HCT116 (cell line): ENCODE data around the gene CFAP99. TPM values are rescaled to one million over a fixed set of nuclear protein-coding genes. Genes with fewer than 3 reads are reported as not detected.

Source experiments
- ATAC-seq: fragments of 200-7000 bp; cut with Tn5 transposase; 2 replicates; pipeline ENCODE4 v1.9.1; 2020; ENCODE audit warnings: mild to moderate bottlenecking, moderate library complexity
- BruUV-seq: library from RNA; stranded (reverse); fragments of 400-500 nt; replicated peaks from 2 replicates; lab custom pipeline; 2021; lab: Mats Ljungman, UMichigan
- CTCF ChIA-PET: fragments of 300-600 bp; sonication (Branson Sonifier 250); formaldehyde crosslinking; loops from one replicate; lab custom pipeline; 2021; ENCODE audit warnings: antibody characterized with exemption; lab: Charles Lee
- POLR2A ChIA-PET: fragments of 300-600, 350-600 bp; sonication (Branson Sonifier 250); formaldehyde crosslinking; loops from one replicate; lab custom pipeline; 2021; ENCODE audit warnings: antibody characterized with exemption; lab: Charles Lee
- RAD21 ChIA-PET, 2 experiments: fragments of 300-600 bp; sonication (Branson Sonifier 250); formaldehyde crosslinking; loops; one replicate each; lab custom pipeline; 2023; ENCODE audit warnings: low total read pairs in 2 of 2; ENCODE audit not compliant: uncharacterized antibody in 2 of 2, unreplicated experiment in 2 of 2, low non-redundant PET in 1 of 2; lab: Charles Lee
- DNase-seq: peaks from one replicate; pipeline ENCODE4 v3.0.0-alpha.2; 2010; ENCODE audit warnings: low read depth, low spot score
- H2AFZ ChIP-seq: fragments of 200-600 bp; shearing (Covaris generic), sonication (generic); 2 replicates; pipeline ENCODE4 v1.6.1; 2017; ENCODE audit warnings: low read depth, mixed run types, mixed read lengths, antibody characterized with exemption, low read length; ENCODE audit not compliant: poor library complexity, severe bottlenecking
- H3K27ac ChIP-seq: 2 replicates; pipeline ENCODE4 v1.5.1; 2012; ENCODE audit warnings: low read depth, low read length
- H3K27me3 ChIP-seq: fragments of 200-600 bp; sonication (generic); 2 replicates; pipeline ENCODE4 v1.6.1; 2016; ENCODE audit warnings: mixed run types, low read length, mixed read lengths; ENCODE audit not compliant: insufficient read depth
- H3K36me3 ChIP-seq, 2 experiments: fragments of 200-500 bp in 1 of 2; fragments of 200-600 bp in 1 of 2; sonication (Bioruptor generic) in 1 of 2; sonication (generic) in 1 of 2; 2 replicates each; pipeline versions ENCODE4 v1.5.1 to v1.6.1; 2014 to 2016; ENCODE audit warnings: low read length in 2 of 2, inconsistent platforms in 1 of 2, mixed read lengths in 1 of 2, mixed run types in 1 of 2; ENCODE audit not compliant: insufficient read depth in 2 of 2, control insufficient read depth in 1 of 2
- H3K4me1 ChIP-seq, 2 experiments: fragments of 200-600 bp in 1 of 2; sonication (generic) in 1 of 2; 2 replicates each; pipeline versions ENCODE4 v1.5.1 to v1.6.1; 2012 to 2017; ENCODE audit warnings: low read length in 2 of 2, inconsistent platforms in 1 of 2, mild to moderate bottlenecking in 1 of 2, mixed read lengths in 1 of 2, mixed run types in 1 of 2, moderate library complexity in 1 of 2; ENCODE audit not compliant: insufficient read depth in 2 of 2, control insufficient read depth in 1 of 2
- H3K4me2 ChIP-seq: fragments of 200-600 bp; sonication (generic); 2 replicates; pipeline ENCODE4 v1.6.1; 2017; ENCODE audit warnings: mixed run types, low read length, mixed read lengths
- H3K4me3 ChIP-seq, 2 experiments: fragments of 200-600 bp in 1 of 2; sonication (generic) in 1 of 2; replicated peaks in 1 of 2; 2 replicates each; pipeline ENCODE4 v1.5.1; 2011 to 2016; ENCODE audit warnings: low read length in 2 of 2, control low read depth in 1 of 2, low read depth in 1 of 2, mild to moderate bottlenecking in 1 of 2, mixed read lengths in 1 of 2, mixed run types in 1 of 2
- H3K79me2 ChIP-seq: fragments of 200-600 bp; sonication (generic); 2 replicates; pipeline ENCODE4 v1.6.1; 2017; ENCODE audit warnings: mild to moderate bottlenecking, mixed run types, low read length, moderate library complexity, mixed read lengths; ENCODE audit not compliant: insufficient read depth
- H3K9ac ChIP-seq: fragments of 200-600 bp; sonication (generic); 2 replicates; pipeline ENCODE4 v1.6.1; 2016; ENCODE audit warnings: low read length, mixed read lengths
- H3K9me2 ChIP-seq: fragments of 200-600 bp; sonication (generic), shearing (Covaris generic); 2 replicates; pipeline ENCODE4 v1.6.1; 2017; ENCODE audit warnings: mixed run types, mild to moderate bottlenecking, moderate library complexity; ENCODE audit not compliant: insufficient read depth
- H3K9me3 ChIP-seq, 2 experiments: fragments of 200-500 bp in 1 of 2; fragments of 200-600 bp in 1 of 2; sonication (Bioruptor generic) in 1 of 2; sonication (generic) in 1 of 2; 2 replicates each; pipeline ENCODE4 v1.6.1; 2014 to 2017; ENCODE audit warnings: low read length in 2 of 2, mixed read lengths in 2 of 2, inconsistent platforms in 1 of 2, low read depth in 1 of 2, mild to moderate bottlenecking in 1 of 2, mixed run types in 1 of 2, moderate library complexity in 1 of 2; ENCODE audit not compliant: control insufficient read depth in 1 of 2, insufficient read depth in 1 of 2
- H4K20me1 ChIP-seq: fragments of 200-600 bp; sonication (generic), shearing (Covaris generic); 2 replicates; pipeline ENCODE4 v1.6.1; 2017; ENCODE audit warnings: mixed run types, mild to moderate bottlenecking, moderate library complexity; ENCODE audit not compliant: insufficient read depth
- ATF3 ChIP-seq: IDR thresholded peaks from 2 replicates; pipeline ENCODE4 v1.6.1; 2012
- CBX3 ChIP-seq: IDR thresholded peaks from 2 replicates; pipeline ENCODE4 v1.6.1; 2012; ENCODE audit warnings: low read depth
- CEBPB ChIP-seq: IDR thresholded peaks from 2 replicates; pipeline ENCODE4 v1.6.1; 2012; ENCODE audit warnings: low read depth
- ELF1 ChIP-seq: IDR thresholded peaks from 2 replicates; pipeline ENCODE4 v1.6.1; 2012; ENCODE audit warnings: low read depth, borderline replicate concordance
- EZH2 ChIP-seq: fragments of 200-600 bp; sonication (generic); IDR thresholded peaks from 2 replicates; pipeline ENCODE4 v1.6.1; 2017; ENCODE audit warnings: antibody characterized with exemption, mixed run types
- EZH2phosphoT487 ChIP-seq: fragments of 200-600 bp; IDR thresholded peaks from 2 replicates; pipeline ENCODE4 v1.6.1; 2018; ENCODE audit warnings: antibody characterized with exemption, borderline replicate concordance
- FOSL1 ChIP-seq: IDR thresholded peaks from 2 replicates; pipeline ENCODE4 v1.6.1; 2012; ENCODE audit warnings: low read depth
- JUND ChIP-seq: IDR thresholded peaks from 2 replicates; pipeline ENCODE4 v1.6.1; 2012
- POLR2AphosphoS5 ChIP-seq: IDR thresholded peaks from 2 replicates; pipeline ENCODE4 v1.6.1; 2011; ENCODE audit warnings: mild to moderate bottlenecking, low read depth, low read length, moderate library complexity
- RAD21 ChIP-seq: IDR thresholded peaks from 2 replicates; pipeline ENCODE4 v1.6.1; 2012; ENCODE audit warnings: low read depth, mild to moderate bottlenecking
- SIN3A ChIP-seq: IDR thresholded peaks from 2 replicates; pipeline ENCODE4 v1.6.1; 2012; ENCODE audit warnings: low read depth
- SP1 ChIP-seq: IDR thresholded peaks from 2 replicates; pipeline ENCODE4 v1.6.1; 2012; ENCODE audit warnings: low read depth
- TCF7L2 ChIP-seq: IDR thresholded peaks from 2 replicates; pipeline ENCODE4 v1.7.0; 2011; ENCODE audit warnings: borderline replicate concordance, inconsistent platforms; ENCODE audit not compliant: insufficient read depth, insufficient read length; ENCODE audit errors: extremely low read depth
- YY1 ChIP-seq: IDR thresholded peaks from 2 replicates; pipeline ENCODE4 v1.6.1; 2011; ENCODE audit warnings: low read length, low read depth, moderate library complexity, mild to moderate bottlenecking; ENCODE audit not compliant: insufficient replicate concordance; ENCODE audit errors: extremely low read depth
- ZBTB33 ChIP-seq: IDR thresholded peaks from 2 replicates; pipeline ENCODE4 v1.6.1; 2011; ENCODE audit warnings: mild to moderate bottlenecking, low read length, moderate library complexity; ENCODE audit not compliant: insufficient replicate concordance; ENCODE audit errors: extremely low read depth
- ZFX ChIP-seq: fragments of 450-650 bp; IDR thresholded peaks from 2 replicates; pipeline ENCODE4 v1.6.1; 2017
- ZNF274 ChIP-seq: fragments of 200-500 bp; sonication (Bioruptor generic); IDR thresholded peaks from 2 replicates; pipeline ENCODE4 v1.6.1; 2014; ENCODE audit warnings: mild to moderate bottlenecking, low read depth, low read length, inconsistent platforms
- intact Hi-C: fragments of 100-400 bp; cut with micrococcal nuclease; formaldehyde crosslinking; loops from 2 replicates; pipeline ENCODE4 v1.10.0; 2022
- total RNA-seq: library from RNA; stranded (reverse); gene quantifications from one replicate; pipeline ENCODE4 v1.2.1, GENCODE V29; 2021; ENCODE audit not compliant: unreplicated experiment
- TF ChIP-seq, protein P1 (sequence below): IDR thresholded peaks from 2 replicates; pipeline ENCODE4 v1.6.1; 2012
- TF ChIP-seq, protein P2 (sequence below): IDR thresholded peaks from 2 replicates; pipeline ENCODE4 v1.6.1; 2012; ENCODE audit warnings: low read depth

Gene CFAP99
- total RNA-seq, 1 experiment from 2014 or later: 0.42 TPM

- no peak overlapping the region for H3K27ac ChIP-seq
- H3K27me3 ChIP-seq: no peaks in the 10 kb centered on the region
- no peak for DNase-seq
- TF ChIP-seq RAD21 (no peak), POLR2AphosphoS5 (no peak), EZH2 (no peak), ZFX (no peak), YY1 (no peak), FOSL1 (no peak), CBX3 (no peak), SIN3A (no peak), CEBPB (no peak), ATF3 (no peak), ZBTB33 (no peak), ELF1 (no peak), TCF7L2 (no peak), EZH2phosphoT487 (no peak), SP1 (no peak), ZNF274 (no peak), JUND (no peak)
- TF ChIP-seq, protein P1, sequence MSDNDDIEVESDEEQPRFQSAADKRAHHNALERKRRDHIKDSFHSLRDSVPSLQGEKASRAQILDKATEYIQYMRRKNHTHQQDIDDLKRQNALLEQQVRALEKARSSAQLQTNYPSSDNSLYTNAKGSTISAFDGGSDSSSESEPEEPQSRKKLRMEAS: no peak
- TF ChIP-seq, protein P2, sequence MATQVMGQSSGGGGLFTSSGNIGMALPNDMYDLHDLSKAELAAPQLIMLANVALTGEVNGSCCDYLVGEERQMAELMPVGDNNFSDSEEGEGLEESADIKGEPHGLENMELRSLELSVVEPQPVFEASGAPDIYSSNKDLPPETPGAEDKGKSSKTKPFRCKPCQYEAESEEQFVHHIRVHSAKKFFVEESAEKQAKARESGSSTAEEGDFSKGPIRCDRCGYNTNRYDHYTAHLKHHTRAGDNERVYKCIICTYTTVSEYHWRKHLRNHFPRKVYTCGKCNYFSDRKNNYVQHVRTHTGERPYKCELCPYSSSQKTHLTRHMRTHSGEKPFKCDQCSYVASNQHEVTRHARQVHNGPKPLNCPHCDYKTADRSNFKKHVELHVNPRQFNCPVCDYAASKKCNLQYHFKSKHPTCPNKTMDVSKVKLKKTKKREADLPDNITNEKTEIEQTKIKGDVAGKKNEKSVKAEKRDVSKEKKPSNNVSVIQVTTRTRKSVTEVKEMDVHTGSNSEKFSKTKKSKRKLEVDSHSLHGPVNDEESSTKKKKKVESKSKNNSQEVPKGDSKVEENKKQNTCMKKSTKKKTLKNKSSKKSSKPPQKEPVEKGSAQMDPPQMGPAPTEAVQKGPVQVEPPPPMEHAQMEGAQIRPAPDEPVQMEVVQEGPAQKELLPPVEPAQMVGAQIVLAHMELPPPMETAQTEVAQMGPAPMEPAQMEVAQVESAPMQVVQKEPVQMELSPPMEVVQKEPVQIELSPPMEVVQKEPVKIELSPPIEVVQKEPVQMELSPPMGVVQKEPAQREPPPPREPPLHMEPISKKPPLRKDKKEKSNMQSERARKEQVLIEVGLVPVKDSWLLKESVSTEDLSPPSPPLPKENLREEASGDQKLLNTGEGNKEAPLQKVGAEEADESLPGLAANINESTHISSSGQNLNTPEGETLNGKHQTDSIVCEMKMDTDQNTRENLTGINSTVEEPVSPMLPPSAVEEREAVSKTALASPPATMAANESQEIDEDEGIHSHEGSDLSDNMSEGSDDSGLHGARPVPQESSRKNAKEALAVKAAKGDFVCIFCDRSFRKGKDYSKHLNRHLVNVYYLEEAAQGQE: no peak
- no peaks in the 10 kb centered on the region for H3K9me2 ChIP-seq
- no TSS peak for BruUV-seq
- no peak for ATAC-seq
- H3K4me1 ChIP-seq: peaks cover 8 to 16% of the 10 kb centered on the region in 2 experiments; a peak in 3 of 4 replicates
- no peaks in the 10 kb centered on the region for H3K9me3 ChIP-seq
- ChIA-PET RAD21 (interaction anchor here in 1 of 2 experiments (0.6 kb wide), 1 partner anchor 75 kb away, joined by 3 read pairs; no protein-coding TSS in a partner anchor), CTCF (interaction anchor here (1.0 kb wide), 1 partner anchor 20 kb away, joined by 4 read pairs; no protein-coding TSS in a partner anchor), POLR2A (no interaction called here)
- no peaks in the 10 kb centered on the region for H3K36me3 ChIP-seq
- H2AFZ ChIP-seq: no peak overlapping the region
- intact Hi-C loops: no loop called here
- no peaks in the 10 kb centered on the region for H4K20me1 ChIP-seq
- no peaks in the 10 kb centered on the region for H3K79me2 ChIP-seq
- no peak overlapping the region for H3K9ac ChIP-seq
- H3K4me2 ChIP-seq: no peak overlapping the region
- H3K4me3 ChIP-seq: no peak overlapping the region
These were observed 42.6 kb downstream of the CFAP99 start for GRCh38 chr4:2461246-2461960.
